Ascending aorta (tissue), 2 donors: Measurements from ENCODE around the gene PNPLA5. TPM values are rescaled to one million over a fixed set of nuclear protein-coding genes. Genes with fewer than 3 reads are reported as not detected.

Experiments used
- DNase-seq, 2 donors: peaks; one replicate each; pipeline ENCODE4 v3.0.0-alpha.2; 2019; ENCODE audit warnings: low spot score in 2 of 2
- H3K27ac ChIP-seq, 2 donors: fragments of 200-600 bp; sonication (generic); one replicate each; pipeline ENCODE4 v1.5.1; 2016 to 2017; ENCODE audit warnings: mild to moderate bottlenecking in 1 of 2
- H3K27me3 ChIP-seq: fragments of 200-600 bp; sonication (generic); one replicate; pipeline ENCODE4 v1.5.1; 2017
- H3K36me3 ChIP-seq, 2 donors: fragments of 200-600 bp; sonication (generic); one replicate each; pipeline ENCODE4 v1.5.1; 2016
- H3K4me1 ChIP-seq, 2 donors: fragments of 200-600 bp; sonication (generic); one replicate each; pipeline ENCODE4 v1.5.1; 2016 to 2017; ENCODE audit warnings: mild to moderate bottlenecking in 1 of 2
- H3K4me3 ChIP-seq, 2 donors: fragments of 200-600 bp; sonication (generic); one replicate each; pipeline ENCODE4 v1.5.1; 2016 to 2017; ENCODE audit warnings: mild to moderate bottlenecking in 1 of 2
- H3K9me3 ChIP-seq, 2 donors: fragments of 200-600 bp; sonication (generic); one replicate each; pipeline ENCODE4 v1.5.1; 2016
- intact Hi-C: fragments of 100-400 bp; cut with DNase I; formaldehyde crosslinking; loops from one replicate; pipeline ENCODE4 v1.15.1; 2023
- total RNA-seq: library from RNA; depleted of rRNA; stranded (reverse); fragments of >200 nt; gene quantifications from one replicate; pipeline ENCODE4 v1.1.0, GENCODE V29; 2016
- TF ChIP-seq, protein P1 (sequence below), 3 experiments: fragments of 200-600 bp in 2 of 3; fragments of 450-650 bp in 1 of 3; sonication (generic) in 2 of 3; IDR thresholded peaks; one replicate each; pipeline ENCODE4 v1.5.1; 2016 to 2019; ENCODE audit warnings: antibody characterized with exemption in 3 of 3, mild to moderate bottlenecking in 1 of 3, moderate library complexity in 1 of 3

PNPLA5 gene
- total RNA-seq, 1 donor from 2014 or later, result not detected

- no peaks in the 10 kb centered on the region for H3K36me3 ChIP-seq
- no peak overlapping the region for H3K27ac ChIP-seq
- intact Hi-C loops, result no loop called here
- H3K9me3 ChIP-seq, result no peaks in the 10 kb centered on the region
- H3K4me1 ChIP-seq, result peaks cover 0 to 9% of the 10 kb centered on the region in 2 donors
- no peak for DNase-seq
- no peak overlapping the region for H3K4me3 ChIP-seq
- peaks cover 14% of the 10 kb centered on the region for H3K27me3 ChIP-seq
- TF ChIP-seq, protein P1, sequence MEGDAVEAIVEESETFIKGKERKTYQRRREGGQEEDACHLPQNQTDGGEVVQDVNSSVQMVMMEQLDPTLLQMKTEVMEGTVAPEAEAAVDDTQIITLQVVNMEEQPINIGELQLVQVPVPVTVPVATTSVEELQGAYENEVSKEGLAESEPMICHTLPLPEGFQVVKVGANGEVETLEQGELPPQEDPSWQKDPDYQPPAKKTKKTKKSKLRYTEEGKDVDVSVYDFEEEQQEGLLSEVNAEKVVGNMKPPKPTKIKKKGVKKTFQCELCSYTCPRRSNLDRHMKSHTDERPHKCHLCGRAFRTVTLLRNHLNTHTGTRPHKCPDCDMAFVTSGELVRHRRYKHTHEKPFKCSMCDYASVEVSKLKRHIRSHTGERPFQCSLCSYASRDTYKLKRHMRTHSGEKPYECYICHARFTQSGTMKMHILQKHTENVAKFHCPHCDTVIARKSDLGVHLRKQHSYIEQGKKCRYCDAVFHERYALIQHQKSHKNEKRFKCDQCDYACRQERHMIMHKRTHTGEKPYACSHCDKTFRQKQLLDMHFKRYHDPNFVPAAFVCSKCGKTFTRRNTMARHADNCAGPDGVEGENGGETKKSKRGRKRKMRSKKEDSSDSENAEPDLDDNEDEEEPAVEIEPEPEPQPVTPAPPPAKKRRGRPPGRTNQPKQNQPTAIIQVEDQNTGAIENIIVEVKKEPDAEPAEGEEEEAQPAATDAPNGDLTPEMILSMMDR (IDR thresholded peaks at IDR 0.05), result no peak
Observed at GRCh38 chr22:43926349-43926710, 34.5 kb upstream of the PNPLA5 start.

- Histone ChIP-seq H3K27ac (no peak overlapping the region), H3K9me3 (no peaks in the 10 kb centered on the region), H3K4me3 (no peak overlapping the region), H3K36me3 (no peaks in the 10 kb centered on the region), H3K27me3 (peaks cover 14% of the 10 kb centered on the region), H3K4me1 (peaks cover 0 to 9% of the 10 kb centered on the region in 2 donors)
- intact Hi-C loops, result loop anchor here (2.0 kb wide), 1 partner anchor 29 kb away; the partner anchor contains the start of gene SAMM50
- no peak for DNase-seq
- TF ChIP-seq, protein P1 (IDR thresholded peaks at IDR 0.05), result no peak
Observed at GRCh38 chr22:43925433-43926348, 33.9 kb upstream of the PNPLA5 start.

DNA sequence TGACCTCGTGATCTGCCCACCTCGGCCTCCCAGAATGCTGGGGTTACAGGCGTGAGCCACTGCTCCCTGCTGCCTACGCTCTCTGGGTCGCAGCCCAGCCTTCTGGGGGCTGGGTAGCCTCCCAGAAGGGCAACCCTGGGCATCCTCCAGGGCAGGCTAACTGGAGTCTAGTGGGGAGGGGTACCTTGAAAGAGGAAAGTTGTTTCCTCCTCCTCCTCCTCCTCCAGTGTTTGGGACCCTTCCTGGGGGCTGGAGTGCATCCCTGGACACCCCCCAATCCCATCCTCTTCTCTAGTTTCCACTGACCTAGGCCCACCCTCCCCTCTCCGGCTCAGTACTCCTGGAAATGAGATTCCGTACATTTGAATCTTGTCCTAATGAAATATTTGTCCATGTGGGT lies 33.1 kb upstream of the PNPLA5 start:
- no peak for DNase-seq
- H3K27me3 ChIP-seq, result peaks cover 14% of the 10 kb centered on the region
- H3K36me3 ChIP-seq, result no peaks in the 10 kb centered on the region
- intact Hi-C loops, result loop anchor here (2.0 kb wide), 1 partner anchor 30 kb away; the partner anchor contains the start of gene SAMM50
- peaks cover 0 to 9% of the 10 kb centered on the region in 2 donors for H3K4me1 ChIP-seq
- no peaks in the 10 kb centered on the region for H3K9me3 ChIP-seq
- no peak overlapping the region for H3K27ac ChIP-seq
- TF ChIP-seq, protein P1 (IDR thresholded peaks at IDR 0.05), result no peak
- H3K4me3 ChIP-seq, result no peak overlapping the region

DNA sequence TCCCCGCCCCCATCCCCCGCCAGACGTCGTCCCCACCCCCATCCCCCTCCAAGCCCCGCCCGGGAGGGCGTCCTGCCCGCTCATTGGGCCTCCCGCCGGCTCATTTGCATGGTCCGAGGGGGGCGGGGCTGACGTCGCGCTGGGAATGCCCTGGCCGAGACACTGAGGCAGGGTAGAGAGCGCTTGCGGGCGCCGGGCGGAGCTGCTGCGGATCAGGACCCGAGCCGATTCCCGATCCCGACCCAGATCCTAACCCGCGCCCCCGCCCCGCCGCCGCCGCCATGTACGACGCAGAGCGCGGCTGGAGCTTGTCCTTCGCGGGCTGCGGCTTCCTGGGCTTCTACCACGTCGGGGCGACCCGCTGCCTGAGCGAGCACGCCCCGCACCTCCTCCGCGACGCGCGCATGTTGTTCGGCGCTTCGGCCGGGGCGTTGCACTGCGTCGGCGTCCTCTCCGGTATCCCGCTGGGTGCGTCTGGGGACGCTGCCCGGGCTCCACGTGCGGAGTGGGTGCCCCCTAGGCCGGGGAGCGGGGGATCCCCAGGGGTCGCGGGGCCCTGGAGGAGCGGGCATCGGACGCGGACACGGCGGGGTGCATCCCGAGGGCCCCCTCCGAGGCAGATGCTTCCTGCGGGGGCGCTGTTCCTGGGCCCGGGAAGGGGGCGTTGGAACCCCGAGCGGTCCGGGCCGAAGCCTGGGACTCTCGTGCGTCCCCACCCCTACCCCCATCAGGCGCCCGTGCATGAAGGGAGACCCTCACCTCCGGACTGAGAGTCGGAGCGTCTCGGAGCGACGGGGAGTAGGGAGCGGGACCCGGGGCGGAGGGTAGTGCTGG lies 32.0 kb upstream of the PNPLA5 start, which contains the start of gene PNPLA3:
Gene PNPLA3 (plus strand): TSS at position 175 of the 834 bp plus-strand sequence. CDS start 107 bp downstream, at position 282.
- intact Hi-C loops, result loop anchor here (2.0 kb wide), 1 partner anchor 31 kb away; the partner anchor contains the start of gene SAMM50
- DNase-seq, result peak; percentile 26 to 90
- H3K4me3 ChIP-seq, result peak within 1 kb of the TSS; percentile 55 to 76
- H3K27ac ChIP-seq, result no peak within 1 kb of the TSS
- no peaks in the 10 kb centered on the region for H3K36me3 ChIP-seq
- H3K27me3 ChIP-seq, result peaks cover 14% of the 10 kb centered on the region
- no peaks in the 10 kb centered on the region for H3K9me3 ChIP-seq
- TF ChIP-seq, protein P1 (IDR thresholded peaks at IDR 0.05), result no peak
- peaks cover 0 to 9% of the 10 kb centered on the region in 2 donors for H3K4me1 ChIP-seq

DNA sequence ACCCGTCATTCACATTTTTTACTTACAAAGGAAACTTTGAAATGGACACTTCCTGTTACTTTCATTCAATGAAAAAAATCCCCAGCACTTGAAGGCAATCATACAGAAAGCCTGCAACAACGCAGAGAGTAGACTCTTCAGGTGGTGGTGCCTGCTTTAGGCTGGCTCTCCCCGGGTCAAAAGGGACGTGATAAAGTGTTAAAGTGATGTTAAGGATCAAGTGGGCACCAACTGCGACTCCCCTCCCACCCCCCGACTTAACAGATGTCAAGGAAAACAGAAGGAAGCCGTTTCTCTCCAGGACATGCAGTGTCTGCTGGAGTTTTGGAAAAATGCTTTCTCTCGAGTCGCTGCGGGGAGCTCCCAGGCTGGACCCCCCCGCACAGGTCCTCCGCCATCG lies 31.4 kb upstream of the PNPLA5 start:
- peak overlapping the region; percentile 55 to 76 for H3K4me3 ChIP-seq
- no peaks in the 10 kb centered on the region for H3K9me3 ChIP-seq
- no peaks in the 10 kb centered on the region for H3K36me3 ChIP-seq
- no peak for DNase-seq
- H3K27ac ChIP-seq, result no peak overlapping the region
- H3K4me1 ChIP-seq, result peaks cover 0 to 9% of the 10 kb centered on the region in 2 donors
- intact Hi-C loops, result no loop called here
- TF ChIP-seq, protein P1 (IDR thresholded peaks at IDR 0.05), result no peak
- H3K27me3 ChIP-seq, result peaks cover 14% of the 10 kb centered on the region
